GM19023 (cell line): ENCODE data around the gene SDK2.
"Not testable (repeated sequence)": the region's sequence is repeated elsewhere in the genome, so short reads cannot be mapped to it uniquely, and the experiment has no call there.

Experiments used
- ATAC-seq: cut with Tn5 transposase; IDR thresholded peaks from one replicate; pipeline ENCODE4 v1.9.1; 2021; ENCODE audit warnings: mild to moderate bottlenecking, moderate library complexity; ENCODE audit not compliant: unreplicated experiment

The SDK2 gene

DNA sequence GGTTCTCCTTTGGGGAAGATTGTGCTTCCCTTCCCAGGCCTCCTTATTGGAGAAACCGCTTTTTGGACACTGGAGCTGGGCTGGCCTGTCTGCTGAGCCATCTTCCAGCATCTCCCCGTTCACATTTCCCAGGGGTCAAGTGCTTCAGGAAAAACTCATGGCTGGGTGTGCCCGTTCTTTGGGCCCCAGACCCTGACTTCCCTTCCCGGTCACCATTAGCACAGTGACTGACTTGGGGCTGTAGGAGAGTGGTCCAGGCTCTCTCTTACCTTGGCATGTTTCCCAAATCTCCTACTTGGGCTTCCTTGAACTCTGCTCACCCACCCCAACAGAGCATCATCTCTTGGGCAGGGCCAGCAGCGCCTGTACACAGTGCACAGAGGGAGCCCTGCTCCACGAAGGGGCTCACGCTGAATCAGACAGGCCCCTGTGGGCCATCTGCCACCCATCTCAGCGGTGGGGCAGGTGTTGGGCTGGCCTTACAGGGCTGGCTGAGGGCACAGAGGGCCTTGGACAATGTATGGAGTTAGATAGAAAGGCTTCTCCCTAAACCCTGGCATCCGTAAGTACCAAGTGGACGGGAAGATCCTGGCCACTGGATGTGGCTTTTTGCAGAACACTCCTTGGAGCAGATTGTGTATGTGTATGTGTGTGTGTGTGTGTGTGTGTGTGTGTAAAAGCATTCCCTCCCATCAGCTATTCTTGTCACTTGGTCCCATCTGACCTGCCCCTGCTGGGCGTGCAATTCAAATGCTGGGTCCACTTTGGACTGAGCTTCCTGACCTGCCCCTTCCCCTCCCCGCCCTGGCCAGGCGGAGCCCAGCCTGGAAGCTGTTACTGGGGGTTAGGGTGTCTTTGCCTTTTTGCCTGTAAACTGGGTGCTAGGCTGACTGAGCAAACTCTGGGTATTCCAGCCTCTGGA lies 307.6 kb downstream of the SDK2 start:
- no peak for ATAC-seq

DNA sequence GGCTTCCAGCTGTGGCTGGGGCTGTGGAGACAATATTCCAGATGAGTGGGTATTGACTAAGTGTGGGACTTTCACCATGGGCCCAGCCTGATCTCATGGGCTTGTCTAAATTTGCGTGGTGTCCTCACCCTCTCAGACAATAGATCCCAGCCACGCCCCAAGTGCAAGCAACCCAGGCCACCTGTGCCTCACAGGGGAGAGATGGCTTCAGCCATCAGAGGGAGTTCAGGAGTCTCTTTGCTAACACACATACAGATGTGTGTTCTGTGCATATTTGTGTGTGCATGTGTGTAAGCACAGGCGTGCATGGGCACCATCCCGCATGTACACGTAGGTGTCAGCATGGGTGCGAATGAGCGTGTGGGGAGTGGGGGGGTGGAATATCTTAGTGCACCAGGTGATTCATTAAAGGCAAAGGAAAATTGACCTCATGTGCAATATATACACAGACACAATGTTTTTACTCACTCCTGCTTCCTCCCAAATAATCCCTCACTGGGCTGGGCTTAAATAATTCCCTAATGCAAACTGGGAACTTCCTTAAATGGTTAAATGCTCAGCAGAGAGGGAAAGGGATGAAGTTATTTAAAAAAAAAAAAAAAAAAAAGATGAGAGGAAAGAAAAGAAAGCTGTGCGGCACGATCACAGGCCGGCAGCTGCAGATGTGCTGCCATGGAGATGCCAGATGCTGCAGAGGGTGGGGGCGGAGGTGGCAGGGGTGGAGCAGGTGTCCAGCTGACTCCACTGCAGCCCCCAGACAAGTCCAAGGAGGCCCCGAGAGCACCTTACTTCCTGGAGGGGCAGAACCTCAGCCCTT lies 308.4 kb downstream of the SDK2 start:
- no peak for ATAC-seq

DNA sequence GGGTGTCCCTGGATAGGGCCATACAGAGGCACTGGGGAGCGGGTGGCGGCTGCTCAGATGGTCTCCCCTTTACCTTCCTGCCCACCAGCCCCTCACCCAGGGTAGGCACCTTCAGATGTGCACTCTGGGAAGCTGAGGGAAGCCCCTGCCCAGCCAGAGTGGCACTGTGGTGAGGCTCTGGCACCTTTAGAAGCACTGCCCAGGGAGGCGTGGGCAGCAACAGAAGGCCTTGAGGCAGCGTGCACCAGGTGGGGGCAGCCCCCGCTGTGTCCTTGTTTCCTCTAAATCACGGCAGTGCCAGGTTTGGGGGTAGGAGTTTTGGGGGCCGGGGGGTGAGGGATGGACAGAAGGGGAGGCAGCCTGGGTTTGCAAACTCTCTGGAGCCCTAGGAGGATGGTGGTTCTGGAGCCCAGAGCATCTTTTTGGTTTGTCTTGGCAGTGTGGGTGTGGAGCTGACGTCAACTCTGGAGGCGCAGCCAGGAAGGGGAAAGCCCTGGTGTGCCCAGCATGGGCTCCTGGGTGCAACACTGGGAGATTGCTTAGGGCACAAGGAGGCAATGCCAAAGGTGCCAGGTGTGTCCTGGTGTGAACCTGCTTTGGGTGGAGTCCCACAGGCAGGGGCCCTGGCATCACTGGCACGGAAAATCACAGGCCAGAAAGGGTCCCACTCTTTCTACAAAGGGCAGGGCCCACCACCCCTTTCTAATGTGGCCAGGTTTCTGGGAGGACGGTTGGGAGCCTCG lies 309.3 kb downstream of the SDK2 start:
- ATAC-seq: no peak

DNA sequence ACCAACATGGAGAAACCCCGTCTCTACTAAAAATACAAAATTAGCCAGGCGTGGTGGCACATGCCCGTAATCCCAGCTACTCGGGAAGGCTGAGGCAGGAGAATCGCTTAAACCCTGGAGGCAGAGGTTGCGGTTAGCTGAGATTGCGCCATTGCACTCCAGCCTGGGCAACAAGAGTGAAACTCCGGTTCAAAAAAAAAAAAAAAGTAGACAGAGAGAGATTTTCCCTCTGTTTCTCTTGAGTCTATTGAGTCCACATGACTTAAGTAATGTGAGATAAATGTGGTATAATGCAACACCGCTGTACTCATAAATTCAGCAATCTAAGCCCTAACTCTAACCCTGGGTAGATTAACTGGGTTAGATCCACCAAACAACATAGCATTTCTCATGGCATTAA lies 310.8 kb downstream of the SDK2 start:
- ATAC-seq: not testable (repeated sequence)

DNA sequence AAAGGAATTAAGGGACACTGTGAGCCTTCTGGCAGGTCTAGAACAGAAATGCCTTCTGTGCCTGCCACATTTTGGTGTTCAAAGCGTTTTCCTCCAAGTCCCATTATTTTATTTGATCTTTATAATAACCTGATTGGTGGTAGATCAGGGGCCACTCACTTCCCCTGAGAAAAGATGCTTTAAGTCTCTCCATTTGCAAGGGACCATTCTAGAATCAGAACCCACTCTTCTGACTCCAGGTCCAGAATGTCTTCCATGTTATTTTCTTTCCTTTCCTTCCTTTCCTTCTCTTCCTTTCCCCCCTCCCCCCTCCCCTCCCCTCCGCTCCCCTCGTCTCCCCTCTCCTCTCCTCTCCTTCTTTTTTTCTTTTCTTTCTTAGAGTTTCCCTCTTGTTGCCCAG lies 313.2 kb downstream of the SDK2 start:
- ATAC-seq: no peak

DNA sequence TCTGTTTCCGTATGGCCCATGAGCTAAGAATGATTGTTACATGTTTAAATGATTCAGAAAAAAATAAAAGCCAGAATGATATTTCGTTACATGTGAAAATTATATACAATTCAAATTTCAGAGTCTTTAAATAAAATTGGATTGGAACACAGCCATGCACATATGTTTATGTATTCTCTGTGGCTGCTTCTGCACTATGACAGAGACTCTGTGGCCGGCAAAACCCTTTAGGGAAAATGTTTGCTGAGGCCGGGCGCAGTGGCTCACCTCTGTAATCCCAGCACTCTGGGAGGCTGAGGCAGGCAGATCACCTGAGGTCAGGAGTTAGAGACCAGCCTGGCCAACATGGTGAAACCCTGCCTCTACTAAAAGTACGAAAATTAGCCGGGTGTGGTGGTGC lies 316.6 kb downstream of the SDK2 start:
- no peak for ATAC-seq

DNA sequence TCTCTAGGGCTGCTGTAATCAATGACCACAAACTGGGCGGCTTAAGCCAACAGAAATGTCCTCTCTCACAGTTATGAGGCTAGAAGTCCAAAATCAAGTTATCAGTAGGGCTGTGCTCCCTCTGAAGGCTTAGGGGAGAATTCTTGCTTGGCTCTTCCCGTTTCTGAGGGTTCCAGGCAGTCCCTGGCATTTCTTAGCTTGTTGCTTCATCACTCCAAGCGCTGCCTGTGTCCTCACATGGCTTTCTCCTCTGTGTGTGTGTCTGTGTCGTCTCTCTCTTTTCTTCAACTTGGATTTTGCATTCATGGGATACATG lies 318.8 kb downstream of the SDK2 start:
- no peak for ATAC-seq

DNA sequence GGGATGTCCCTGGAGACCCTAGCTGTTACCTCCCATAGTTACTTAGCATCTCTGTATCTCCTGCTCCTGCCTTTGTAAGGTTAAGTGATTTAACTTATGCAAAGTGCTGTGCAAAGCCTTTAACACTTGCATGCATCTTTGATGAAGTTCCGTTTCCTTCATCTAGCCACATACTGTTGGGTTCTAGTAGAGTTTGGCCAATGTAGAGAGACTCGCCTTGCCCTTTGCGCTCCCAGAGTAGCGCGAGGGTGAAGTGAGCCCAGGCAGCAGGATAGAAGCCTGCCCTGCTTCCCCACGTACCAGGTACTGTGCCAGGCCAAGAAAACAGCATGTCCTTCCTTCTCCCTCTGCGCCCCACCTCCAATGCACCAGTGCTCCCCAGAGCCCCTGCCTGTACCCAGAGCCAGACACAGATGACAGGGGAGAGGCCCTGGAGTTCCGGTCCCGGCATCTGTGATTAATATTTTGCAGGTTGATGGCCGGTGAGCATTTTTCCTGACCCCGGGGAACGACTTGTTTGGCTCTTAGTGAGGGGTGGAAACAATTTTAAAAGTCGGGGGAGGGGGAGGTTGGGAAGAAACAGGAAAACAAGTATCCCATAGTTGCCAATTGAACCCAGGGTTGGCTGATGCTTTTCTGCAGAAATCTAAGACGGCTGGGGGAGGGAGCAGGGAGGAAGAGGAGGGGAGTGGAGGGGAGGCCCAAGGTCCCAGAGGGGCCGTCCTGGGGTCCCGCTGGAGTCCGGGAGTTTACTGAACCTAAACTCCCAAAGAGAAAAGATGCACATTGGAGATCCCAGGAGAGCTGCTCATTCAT lies 319.3 kb downstream of the SDK2 start:
- no peak for ATAC-seq

DNA sequence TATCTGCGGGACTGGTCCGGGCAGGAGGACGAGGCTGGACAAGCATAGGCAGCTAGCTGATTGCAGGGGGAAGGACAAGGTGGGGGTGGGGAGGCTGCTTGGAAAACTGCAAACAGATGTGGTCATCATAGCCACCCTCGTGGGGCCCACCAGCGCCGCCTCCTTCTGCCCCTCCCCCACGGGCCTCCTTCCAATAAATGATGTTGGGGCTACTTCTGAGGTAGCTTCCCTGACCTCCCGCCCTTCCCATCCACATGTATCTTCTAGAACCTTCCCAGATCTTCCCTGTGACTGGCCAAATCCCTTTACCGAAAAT lies 320.1 kb downstream of the SDK2 start:
- ATAC-seq: no peak

DNA sequence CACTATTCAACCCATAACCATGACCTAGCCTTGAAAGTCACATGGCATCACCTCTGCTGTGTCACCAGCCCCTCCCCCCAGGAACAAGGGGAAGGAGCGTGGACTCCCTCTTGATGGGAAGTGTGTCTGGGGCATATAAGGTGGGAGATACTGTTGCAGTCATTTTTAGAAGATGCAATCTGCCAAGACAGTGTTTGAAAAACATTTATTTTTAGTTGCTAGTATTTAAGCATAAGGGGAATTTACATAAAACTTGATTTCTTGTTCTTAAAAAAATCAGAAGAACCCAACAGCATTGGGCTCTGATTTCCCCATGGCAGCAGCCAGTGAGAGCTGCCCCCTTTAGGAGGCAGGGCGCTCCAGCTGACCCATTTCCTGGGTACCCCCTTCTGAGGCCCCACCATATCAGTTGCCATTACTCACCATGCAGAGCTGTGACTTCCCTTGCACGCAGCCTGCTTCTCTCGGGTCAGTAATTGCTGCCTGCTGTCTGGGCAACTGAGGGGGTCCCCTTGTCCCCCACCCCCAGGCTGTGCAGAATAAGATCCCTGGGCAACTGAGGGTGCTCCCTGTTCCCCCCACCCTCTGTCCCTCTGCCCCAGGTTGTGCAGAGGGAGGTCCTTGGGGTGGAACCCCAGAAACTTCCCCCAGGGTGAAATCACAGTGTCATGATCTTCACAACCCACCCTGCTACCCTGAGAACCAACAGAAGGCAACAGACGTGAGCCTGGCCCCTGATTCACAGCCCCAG lies 320.7 kb downstream of the SDK2 start:
- ATAC-seq: no peak

DNA sequence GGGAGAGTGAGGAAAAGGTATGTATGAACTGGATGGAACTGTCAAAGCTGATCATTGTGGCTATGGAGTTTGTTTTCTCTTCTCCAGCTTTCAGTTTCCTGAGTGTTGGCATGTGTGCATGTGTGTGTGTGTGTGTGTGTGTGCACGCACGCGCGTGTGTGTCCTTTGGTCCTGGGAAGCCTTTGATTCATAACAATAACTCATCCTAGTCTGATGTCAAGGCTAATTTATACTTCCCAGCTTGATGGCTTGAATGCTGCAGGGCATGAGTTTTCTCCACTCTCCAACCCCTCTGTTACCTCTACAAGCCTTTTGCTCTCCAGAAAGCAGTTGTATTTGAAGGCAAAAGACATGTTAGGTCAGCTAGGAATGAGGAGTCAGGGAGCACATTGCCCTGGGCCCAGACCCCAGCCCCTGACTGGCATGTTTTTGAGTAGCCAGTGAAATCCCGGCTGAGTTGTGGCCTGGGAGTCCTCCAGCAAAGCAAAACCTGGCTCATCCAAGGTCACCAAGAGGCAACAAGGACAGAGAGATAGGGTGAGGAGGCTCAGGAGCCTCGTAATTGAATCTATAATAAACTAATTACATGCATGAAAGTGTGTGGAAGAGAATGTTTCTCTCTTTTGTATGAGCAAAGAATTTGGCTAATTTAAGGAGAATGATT lies 323.5 kb downstream of the SDK2 start:
- no peak for ATAC-seq

DNA sequence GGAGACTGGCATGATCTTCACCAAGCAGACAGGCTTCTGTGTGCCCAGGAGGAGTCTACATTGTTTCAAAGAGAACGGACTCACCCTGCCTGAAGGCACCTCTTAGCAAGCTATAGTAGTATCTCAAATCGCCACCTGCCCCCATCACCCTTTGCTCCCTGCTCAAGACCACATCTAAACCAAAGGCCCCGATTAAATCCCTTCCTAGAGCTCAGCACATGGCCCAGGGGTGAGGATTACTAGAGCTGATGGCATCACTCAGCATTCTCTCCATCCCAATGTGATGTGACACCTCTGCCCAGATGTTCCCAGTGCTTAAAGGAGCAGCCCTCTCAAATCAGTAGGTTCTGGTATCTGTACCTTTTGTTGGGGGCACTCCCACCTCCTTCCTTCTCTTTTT lies 324.5 kb downstream of the SDK2 start:
- no peak for ATAC-seq

DNA sequence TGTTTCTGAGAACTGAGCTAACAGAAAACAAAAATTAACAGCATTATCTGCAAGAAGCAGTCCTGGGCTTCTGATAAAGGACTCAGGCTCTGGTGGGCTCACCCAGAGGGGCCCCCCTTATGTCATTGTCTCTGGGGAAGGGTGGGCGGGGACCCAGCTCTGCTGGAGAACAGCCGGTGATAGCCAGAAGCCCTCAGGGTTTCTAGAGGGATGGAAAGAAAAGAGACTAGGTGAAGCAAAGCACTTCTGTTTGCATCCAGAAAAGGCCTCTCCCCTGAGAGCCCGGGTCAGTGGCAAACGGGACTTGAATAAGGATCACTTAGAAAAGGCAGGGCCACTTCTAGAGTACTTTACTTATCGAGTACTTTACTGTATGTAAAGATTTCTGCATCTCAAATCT lies 325.4 kb downstream of the SDK2 start:
- no peak for ATAC-seq

DNA sequence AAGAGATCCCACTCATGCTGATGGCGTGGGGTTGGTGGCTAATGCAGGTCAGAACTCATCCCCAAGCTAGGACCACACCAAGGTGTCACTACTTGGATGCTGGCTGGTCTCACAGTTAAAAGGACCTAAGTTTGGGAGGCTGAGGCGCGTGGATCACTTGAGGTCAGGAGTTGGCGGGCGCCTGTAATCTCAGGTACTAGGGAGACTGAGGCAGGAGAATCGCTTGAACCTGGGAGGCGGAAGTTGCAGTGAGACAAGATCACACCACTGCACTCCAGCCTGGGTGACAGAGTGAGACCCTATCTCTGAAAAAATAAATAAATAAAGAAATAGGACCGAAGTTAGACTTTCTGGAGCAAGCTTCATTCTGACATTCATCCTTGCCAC lies 325.8 kb downstream of the SDK2 start:
- ATAC-seq: no peak

DNA sequence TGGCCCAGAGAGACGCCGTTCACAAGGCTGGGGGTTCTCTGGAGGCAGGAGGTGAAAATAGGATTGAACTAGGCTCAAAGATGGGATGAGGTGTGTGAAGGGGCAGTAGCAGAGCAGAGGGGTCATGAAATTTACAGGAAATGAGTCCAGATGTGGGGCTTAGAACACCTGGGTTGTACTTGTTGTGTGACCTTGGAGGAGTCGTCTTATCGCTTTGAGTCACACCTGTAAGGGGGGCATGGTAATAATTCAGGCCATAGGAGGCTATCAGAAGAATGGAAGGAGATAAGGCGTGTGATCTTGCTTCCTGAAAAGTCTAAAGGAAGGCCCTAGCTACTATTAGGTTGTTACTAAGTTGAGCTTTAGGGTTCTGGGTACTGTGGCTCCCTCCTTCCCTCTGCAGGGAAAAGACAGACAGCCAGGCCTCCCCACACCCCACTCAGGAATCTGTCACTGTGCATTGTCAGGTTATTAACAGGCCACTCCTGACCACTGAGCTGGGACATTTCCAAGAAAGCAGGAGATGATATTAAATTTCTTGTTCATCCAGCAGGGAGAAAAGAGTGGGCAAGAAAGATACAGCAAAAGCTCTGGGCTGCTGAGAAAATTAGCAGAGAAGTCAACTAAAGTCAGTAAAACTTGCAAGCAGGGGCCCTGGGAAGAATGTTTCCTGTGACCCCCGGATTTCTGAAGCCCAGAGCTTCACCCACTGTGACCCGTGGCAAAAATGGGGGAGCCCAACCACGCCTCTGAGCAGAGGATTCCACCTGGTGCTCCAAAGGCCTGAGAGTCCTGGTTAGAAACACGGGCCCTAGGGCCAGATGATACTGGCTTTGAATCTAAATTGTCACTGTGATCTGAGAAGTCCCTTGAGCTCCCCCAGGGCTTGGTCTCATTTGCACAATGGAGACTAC lies 326.5 kb downstream of the SDK2 start:
- ATAC-seq: peak; percentile 19

DNA sequence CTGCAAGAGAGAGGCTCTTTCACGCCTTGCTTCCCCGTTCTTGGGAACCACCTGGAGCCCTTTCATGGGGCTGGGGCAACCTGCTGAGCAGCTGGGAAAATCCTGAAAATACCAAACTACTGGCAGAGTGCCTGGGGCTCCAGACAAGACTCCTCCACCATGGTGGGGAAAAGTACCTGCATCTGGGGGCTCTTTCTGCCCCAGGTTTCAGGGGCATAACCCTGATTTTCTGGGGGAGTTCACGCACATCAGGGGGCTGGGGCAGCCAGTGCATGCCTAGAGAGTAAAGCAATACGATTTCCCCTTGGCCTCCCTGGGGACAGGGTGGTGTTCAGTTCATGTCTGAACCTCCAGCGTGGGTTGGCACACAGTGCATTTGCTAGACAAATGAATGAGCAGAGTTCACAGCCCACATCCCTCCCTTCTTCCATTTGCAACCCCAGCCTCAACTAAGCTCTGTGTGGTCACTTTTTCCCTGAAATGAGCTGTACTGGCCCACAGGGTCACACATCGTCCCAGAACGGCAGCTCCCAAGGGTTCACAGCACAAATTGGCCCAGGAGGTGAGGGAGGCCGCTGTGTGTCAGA lies 327.2 kb downstream of the SDK2 start:
- peak; percentile 73 for ATAC-seq

DNA sequence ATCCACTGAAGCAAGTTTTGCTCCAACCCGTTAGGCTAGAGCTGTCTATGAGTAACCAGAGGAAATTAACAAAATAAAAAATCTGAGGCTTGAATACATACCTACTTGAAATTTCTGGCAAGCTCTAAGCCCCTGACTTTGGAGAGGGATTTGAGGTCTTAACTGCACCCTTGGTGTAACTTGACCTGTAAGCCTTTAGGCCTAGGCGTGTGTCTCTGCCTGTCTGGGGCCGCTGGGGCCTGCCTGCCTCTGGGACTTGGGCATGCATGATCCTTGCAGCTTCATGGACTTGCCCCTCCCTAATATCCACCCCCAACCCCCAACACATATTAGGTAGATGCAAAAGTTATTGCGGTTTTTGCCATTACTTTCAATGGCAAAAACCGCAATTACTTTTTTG lies 328.8 kb downstream of the SDK2 start:
- ATAC-seq: no peak

DNA sequence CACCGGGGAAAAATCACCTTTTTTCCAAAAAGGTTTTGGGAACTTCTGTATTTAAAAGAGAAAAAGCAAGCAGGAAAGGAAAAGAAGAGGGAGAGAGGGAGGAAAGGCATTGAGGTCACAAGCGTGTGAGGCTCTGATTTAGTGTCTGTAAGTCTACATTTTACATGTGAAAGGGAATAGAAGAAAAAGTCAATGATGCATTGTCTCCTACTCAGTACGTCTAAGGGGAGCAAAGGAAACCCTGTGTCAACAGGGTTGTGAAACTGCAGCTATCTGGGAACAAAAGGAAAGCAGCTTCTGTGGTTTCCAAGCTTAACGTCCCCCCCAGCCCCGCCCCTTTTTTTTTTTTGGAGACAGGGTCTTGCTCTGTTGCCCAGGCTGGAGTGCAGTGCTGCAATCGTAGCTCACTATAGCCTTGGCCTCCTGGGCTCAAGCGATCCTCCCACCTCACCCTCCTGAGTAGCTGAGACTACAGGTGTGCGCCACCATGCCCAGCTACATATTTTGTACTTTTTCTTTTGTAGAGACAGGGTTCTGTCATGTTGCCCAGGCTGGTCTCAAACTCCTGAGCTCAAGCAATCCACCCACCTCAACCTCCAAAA lies 330.6 kb downstream of the SDK2 start:
- ATAC-seq: no peak
